Omental fat pad (tissue), 4 donors: ENCODE results near the gene RHOB. TPM values are rescaled to one million over a fixed set of nuclear protein-coding genes. Genes with fewer than 3 reads are reported as not detected.
"Not testable (repeated sequence)": the region's sequence is repeated elsewhere in the genome, so short reads cannot be mapped to it uniquely, and the experiment has no call there.

Experiments
- ATAC-seq: fragments of 150-250 bp; one replicate; pipeline ENCODE4 v1.9.1; 2016; ENCODE audit warnings: mild to moderate bottlenecking, moderate library complexity; ENCODE audit not compliant: low FRiP score
- DNase-seq: peaks from one replicate; pipeline ENCODE4 v3.0.0-alpha.2; 2019; ENCODE audit warnings: low spot score
- CTCF ChIP-seq, 3 donors: fragments of 450-650 bp; IDR thresholded peaks; one replicate each; pipeline ENCODE4 v1.5.1; 2016 to 2017; ENCODE audit warnings: antibody characterized with exemption in 3 of 3, mild to moderate bottlenecking in 3 of 3, moderate library complexity in 2 of 3
- total RNA-seq, 4 donors: library from RNA; depleted of rRNA; stranded (reverse); fragments of >200 nt; gene quantifications; one replicate each; pipeline ENCODE4 v1.1.0, GENCODE V29; 2016

RHOB gene
- total RNA-seq, 4 donors from 2014 or later, result 917 to 1,730 (median 1,246) TPM

DNA sequence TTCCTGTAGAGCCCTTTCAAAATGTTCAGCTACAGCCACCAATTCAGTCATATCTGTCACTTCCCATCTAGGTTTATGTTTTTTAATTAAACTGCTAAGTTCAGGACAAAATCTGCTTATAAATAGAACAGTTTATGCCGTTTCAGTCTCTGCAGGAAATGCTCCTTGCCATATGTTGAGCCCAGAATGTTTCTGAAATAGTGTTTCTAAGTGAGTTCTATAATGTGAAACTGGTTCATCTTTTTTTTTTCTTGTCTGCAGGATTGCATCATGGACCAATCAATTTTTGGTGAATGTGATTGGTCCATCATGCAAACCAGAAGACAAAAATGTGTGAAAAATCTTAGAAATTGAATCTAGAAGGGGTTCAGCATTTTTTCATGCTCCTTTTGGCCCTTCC lies 30.2 kb upstream of the RHOB start:
- no peak for DNase-seq
- ATAC-seq, result no peak
- no peak for TF ChIP-seq CTCF (IDR thresholded peaks at IDR 0.05)

- not testable (repeated sequence) for ATAC-seq, DNase-seq
Measured at GRCh38 chr2:20417230-20417821, 29.5 kb upstream of the RHOB start.

DNA sequence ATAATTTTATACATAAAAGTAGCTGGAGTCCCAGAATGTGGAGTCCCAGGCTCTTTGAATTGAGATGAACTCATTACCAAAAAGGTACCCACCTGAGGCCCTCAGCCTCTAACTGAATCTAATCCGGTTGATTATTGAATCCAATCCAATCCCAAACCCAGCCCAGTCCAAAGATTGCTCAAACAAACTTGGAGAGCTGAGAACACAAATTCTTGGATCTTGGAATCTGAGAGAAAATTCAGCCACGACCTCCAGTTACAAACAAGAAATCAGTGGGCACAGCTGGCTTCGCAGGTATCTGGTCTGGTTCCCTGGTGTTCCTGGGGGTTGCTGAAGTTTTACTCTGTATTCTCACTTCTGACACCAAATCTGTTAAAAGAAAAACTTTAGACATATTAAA lies 28.4 kb upstream of the RHOB start:
- DNase-seq (no peak), ATAC-seq (no peak)
- no peak for TF ChIP-seq CTCF (IDR thresholded peaks at IDR 0.05)

DNA sequence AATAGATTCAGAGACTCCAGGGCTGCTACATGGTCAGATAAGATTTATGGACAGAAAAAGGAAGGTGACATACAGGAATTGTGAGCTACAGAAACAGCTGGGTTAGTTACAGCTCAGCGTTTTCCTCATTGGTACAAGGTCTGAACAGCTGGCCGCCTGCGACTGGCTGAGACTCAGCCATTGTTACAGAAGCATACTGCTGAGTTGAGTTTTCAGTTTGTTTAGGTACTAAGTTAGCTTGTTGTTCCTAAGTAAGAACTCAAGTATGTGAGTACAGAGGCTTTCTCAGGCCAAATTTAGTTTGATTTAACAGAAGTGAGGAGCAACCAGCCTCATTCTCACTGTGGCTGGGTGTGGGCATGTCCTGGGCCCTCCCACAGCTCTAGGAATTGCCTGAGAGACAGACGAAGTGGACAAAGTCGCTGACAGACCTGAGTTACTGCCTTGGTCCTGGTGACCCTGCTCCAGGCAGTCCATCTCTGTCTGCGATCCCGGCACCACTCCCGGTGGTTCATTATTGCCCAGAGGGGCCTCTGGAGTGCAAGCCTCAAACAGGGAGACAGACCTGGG lies 27.8 kb upstream of the RHOB start:
- no peak for TF ChIP-seq CTCF (IDR thresholded peaks at IDR 0.05)
- DNase-seq, result no peak
- ATAC-seq, result no peak

- DNase-seq (no peak), ATAC-seq (no peak)
- TF ChIP-seq CTCF (IDR thresholded peaks at IDR 0.05), result no peak
Measured at GRCh38 chr2:20419752-20420151, 27.1 kb upstream of the RHOB start.

- no peak for TF ChIP-seq CTCF (IDR thresholded peaks at IDR 0.05)
- DNase-seq (no peak), ATAC-seq (no peak)
Measured at GRCh38 chr2:20421336-20421987, 25.4 kb upstream of the RHOB start.

DNA sequence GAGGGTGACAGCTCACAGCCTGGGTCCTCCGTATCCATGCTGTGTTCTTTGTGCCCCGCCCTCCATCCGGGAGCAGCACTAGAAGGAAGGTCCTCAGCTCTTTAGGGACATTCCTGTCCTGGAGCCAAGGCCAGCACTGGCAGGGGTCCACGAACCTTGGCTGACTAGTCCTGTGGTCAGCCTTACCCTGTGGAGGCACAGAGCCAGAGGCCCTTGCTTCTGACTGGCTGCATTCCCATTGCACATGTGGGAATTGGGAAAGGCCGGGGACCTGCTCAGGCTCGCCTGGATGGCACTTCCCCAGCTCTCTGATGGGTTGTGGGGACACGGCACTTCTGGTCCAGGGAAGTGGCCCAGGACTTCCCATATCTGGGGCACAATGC lies 24.9 kb upstream of the RHOB start:
- ATAC-seq (peak; percentile 55), DNase-seq (no peak)
- TF ChIP-seq CTCF (IDR thresholded peaks at IDR 0.05), result no peak
